NCI-H526 treated with DMSO at 0.1 percent for 48 hours (cell line): ENCODE results near the gene NOSTRIN.
"Not testable (repeated sequence)": the region's sequence is repeated elsewhere in the genome, so short reads cannot be mapped to it uniquely, and the experiment has no call there.

Experiments
- DNase-seq: peaks from one replicate; lab custom pipeline; 2025; lab: John Stamatoyannopoulos, UW

NOSTRIN gene

DNA sequence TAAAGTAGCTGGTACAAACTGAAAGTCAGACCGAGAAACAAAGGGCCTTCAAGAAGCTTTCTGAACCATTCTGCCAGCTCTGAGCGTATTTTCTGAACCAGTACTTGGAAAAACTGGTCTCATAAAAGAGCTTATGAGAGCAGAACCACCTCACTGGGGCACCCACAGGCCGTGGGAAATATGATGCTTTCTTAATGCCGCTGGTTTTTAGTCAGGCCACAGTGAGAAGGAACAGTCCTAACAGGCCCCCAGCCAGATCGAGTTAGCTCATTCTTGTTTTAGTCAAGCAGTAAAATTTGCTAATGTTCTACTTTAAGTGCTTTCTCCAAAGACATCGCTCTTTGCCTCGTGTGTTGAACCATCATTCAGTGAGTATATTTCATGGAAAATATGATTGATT lies 12.7 kb upstream of the NOSTRIN start:
- DNase-seq: no peak

DNA sequence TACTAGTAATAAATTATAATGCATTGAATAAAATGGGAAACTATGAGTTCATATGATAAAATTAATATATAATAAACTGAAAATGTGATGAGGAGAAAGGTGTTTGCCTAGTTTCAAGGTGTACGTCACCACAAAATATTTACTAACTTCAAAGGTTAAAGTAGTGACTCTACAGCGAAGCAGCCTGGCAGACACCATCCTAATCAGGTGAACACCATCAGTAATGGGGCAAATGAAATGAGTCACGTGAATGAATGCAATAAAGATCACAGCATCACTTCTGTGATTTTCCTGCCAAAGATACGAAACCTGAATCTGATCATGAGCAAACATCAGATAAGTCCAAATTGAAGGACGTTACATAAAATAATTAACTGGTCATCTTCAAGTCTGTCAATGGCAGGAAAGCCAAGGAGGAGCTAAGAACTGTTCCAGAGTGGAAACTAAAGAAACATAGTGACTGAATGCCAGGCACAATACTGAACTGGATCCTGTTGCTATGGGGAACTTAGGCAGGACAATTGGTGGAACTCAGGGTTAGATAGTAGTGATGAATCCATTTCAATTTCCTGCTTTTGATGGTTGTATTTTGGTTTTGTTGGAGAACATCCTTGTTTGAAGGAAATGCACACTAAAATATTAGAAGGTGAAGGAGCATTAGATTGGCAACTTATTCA lies 12.1 kb upstream of the NOSTRIN start:
- DNase-seq: no peak

GRCh38 chr2:168791140-168791539 lies 11.3 kb upstream of the NOSTRIN start:
- DNase-seq: not testable (repeated sequence)

DNA sequence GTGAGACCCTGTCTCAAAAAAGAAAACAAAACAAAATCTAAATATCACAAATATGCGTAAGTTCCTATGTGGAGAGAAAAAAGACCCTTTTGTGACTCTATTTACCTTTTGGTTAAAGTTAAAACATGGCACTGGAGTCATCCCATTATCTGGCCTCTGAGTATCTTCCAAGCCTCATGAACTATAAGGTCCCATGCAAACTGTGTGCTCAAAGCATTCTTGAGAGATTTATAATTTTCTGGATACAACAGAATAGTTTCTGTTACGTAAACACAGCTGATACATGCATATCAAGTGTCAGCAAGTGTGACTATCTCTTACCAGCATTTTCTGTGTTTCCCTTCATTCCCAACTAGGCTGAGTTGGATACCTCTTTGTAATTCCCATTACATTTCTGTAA lies 8.8 kb upstream of the NOSTRIN start:
- no peak for DNase-seq

- DNase-seq: peak; percentile 4
Observed at GRCh38 chr2:168794968-168795367, 7.5 kb upstream of the NOSTRIN start.

DNA sequence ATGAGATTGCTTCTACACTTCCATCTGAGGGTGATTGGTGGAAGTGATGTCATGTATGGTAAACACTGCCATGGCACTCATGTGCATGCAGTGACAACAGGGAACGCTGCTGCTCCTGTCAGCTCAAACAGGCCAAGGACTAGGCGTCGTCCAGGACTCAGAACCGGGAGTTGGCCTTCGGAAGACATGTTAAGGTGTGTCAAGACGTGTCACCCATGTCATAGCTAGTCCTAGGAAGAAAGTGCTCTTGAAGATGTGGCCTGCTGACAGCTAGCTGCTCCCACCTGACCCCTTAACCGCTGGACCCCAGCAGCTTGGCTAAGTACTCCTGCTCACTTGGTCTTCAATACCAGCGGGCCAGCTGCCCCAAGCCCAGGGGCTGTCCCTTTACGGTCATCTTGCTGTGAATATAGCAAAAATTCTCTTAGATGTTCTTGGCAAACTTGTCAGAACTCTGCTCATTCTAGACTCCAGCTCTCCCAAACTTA lies 6.3 kb upstream of the NOSTRIN start:
- no peak for DNase-seq

DNA sequence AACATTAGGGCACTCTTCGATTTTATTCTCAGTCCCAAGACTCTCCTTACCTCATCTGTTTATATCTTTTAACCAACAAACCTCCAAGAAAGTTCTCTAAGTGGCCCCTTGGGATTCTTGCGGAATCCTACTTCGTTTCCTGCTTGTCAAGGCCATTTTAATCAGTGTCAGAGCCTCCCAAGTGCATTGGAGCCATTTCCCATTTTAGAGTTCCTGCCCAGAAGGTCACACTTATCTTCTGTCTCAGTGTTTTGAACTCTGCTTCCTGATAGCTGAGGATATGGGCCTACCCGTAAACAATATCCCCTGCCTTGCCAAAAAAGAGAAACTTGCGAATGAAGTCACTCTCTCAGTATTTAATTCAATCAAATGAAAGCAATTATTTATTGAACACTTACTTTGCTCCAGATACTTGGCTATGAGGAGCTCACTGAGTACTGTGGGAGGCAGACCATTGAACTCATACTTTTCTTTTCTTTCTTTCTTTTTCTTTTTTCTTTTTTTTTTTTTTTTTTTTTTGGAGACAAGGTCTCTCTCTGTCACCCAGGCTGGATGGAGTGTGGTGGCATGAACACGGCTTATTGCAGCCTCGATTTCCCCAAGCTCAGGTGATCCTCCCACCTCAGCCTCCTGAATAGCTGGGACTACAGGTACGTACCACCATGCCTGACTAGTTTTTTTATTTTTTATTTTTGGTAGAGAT lies 5.7 kb upstream of the NOSTRIN start:
- no peak for DNase-seq

DNA sequence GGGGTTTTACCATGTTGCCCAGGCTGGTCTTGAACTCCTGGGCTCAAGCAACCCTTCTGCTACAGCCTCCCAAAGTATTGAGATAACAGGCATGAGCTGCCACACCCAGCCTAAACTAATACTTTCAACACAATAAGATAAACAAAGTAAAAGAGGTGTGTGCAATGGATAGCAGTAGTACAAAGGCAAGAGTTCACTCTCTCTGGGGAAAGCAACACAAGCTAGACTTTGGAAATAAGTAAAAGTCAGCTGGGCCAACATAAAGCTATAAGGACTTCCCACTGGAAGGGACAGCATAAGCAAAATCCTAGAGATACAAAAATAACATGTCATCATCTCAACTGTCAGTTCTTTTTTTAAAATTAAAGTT lies 5.2 kb upstream of the NOSTRIN start:
- DNase-seq: no peak

DNA sequence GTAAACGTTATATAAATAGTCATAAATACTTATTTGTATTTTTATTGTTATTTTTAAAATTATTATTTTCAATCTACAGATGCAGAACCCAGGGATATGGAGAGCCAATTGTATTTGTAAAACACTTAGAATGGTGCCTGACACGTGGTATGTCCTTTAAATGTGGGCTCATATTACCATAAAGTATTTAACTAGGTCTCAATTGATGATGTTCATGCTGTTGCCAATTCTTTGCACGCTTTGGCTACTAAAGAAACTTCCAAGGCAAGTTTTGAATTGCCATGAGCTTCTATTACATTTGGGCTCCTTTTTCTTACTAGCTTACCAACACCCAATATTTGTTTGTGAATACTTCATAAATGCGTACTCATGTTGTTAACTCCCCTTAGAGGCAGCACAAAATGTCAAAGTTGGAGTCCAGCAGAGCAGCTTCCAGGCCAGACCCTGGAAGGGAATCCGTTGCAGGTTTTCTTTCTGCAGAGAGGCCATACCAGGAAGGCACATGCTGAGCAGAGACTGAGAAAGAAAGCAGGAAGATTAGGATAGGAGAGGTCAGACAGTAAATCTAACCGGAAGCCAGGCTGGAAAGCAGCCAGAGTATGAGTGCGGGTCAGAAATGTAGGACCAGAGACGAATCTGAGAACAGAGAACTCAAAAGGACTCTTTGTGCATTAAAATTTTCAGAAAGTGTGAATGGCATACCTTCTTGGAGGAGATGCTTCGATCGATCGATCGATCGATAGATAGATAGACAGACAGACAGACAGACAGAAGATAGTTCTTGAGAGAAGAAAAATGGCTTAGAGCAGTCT lies 4.2 kb upstream of the NOSTRIN start:
- no peak for DNase-seq

GRCh38 chr2:168798888-168799410 lies 3.5 kb upstream of the NOSTRIN start:
- DNase-seq: no peak

DNA sequence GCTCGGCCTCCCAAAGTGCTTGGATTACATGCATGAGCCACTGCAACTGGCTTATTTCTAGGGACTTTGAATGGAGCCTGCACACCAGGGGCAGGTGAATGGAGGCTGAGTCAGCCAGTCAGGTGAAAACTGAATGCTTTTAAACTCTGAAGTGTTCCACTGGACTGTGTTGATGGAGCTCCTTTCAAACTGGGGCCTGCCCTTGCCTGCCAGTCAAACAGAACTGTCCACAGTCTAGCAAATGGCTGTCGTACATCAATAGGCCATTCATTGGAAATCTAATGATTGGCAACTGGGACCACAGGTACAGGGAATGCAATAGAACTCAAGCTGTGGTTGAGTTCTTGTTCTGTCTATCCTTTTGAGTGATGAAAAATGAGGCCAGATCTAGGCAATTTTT lies 966 bp upstream of the NOSTRIN start:
- no peak for DNase-seq

GRCh38 chr2:168802859-168803725 lies 655 bp downstream of the NOSTRIN start:
- no peak for DNase-seq

GRCh38 chr2:168804214-168804613 lies 1.8 kb downstream of the NOSTRIN start:
- DNase-seq: no peak

DNA sequence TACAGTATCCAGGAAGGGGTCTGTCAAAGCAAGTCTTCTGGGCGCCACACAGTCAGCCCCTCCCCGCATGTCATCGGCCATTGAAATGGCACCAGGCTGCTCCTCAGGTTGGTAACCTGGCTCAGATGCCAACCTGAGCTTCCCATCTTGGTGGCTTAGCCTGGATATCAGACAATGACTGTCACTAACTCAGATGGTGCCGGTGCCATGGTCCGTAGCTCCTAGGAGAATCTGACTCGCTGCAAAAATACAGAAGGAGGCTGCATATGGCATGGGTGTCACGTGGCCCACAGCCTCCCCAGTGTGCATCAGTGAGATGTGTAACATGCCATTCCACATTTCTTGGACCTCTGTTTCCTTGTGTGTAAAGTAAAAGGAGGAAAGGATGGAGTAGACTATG lies 3.2 kb downstream of the NOSTRIN start:
- no peak for DNase-seq

DNA sequence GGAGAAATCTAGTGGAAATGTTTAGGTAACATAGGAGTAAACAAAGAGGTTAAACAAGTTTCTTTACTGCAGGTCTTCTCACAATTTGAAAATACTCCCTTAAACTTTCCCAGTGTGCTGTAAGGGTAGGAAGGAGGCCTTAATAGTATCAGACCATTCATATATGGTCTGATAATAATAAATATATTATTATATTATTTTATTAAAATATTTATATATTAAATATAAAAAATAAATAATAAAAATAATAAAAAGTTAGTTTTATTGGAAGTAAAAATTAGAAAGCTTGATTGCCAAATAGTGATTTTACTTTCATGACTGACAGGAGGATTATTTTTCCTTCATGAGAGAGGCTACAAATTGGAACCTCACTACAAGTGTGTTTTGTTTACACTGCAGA lies 7.1 kb downstream of the NOSTRIN start:
- DNase-seq: no peak

DNA sequence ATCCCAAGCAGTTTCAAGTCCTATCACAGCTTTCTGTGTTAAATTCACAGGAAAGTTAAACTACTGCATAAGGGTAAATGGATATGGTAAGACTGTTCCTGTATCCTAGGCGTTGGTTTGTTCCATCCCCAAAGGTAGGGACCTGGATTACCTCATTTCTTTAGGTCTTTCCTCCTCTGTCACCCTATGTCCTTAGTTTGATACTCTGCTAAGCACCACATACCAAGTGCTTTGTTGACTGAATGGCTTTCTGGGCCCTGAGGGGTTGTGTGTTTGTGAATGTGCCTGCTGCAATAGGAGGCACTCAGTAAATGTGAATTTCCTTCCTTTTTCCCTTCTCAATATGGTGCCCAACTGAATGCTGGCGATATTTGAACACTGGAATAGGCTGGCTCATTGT lies 7.8 kb downstream of the NOSTRIN start:
- DNase-seq: no peak

- DNase-seq: no peak
Observed at GRCh38 chr2:168811696-168812095, 9.3 kb downstream of the NOSTRIN start.

DNA sequence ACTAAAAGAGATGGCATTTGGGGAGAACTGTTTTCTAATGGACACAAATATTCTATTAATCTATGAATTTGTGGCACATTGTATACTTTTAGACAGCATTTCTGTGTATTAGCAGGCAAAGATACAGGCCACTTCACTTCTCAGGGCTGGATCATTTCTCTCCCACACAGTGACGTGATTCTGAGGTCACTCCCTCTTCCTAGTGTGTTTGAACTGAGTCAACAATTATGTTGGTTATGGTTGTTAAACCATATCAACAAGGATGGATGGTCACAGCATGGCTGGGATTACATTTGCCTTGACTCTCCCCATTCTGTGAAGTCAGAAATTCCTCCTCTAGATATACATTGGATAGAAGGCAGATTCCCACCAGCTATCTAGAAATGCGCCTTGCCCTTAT lies 11.6 kb downstream of the NOSTRIN start:
- DNase-seq: no peak

GRCh38 chr2:168814939-168815907 lies 12.8 kb downstream of the NOSTRIN start:
- no peak for DNase-seq

DNA sequence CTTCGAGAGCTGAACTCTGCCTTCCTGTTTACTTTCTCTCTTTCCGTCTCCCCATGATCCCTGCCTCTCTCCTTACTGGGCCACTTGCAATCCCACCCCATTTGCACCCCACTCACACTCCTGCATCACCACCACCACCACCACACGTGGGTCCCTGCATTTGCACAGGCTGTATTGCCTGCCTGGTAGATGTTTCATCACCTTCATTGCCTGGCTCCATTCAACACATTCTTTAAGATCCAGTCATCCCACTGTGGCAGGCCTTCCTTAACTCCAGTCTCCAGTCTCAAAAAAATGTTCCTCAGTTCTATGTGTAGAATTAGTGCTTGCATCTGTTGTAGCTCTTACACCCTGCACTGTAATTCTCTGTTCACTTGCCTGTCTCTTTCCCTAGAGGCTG lies 13.9 kb downstream of the NOSTRIN start:
- DNase-seq: no peak
